Activated CD8-positive, alpha-beta T cell treated with anti-CD3 and anti-CD28 coated beads for 36 hours (primary cell): ENCODE measurements around the gene ZDHHC1. TPM values are rescaled to one million over a fixed set of nuclear protein-coding genes. Genes with fewer than 3 reads are reported as not detected.

Experiments used
- ATAC-seq: fragments of 200-7000 bp; cut with Tn5 transposase; one replicate; pipeline ENCODE4 v1.10.0; 2021; ENCODE audit warnings: mild to moderate bottlenecking, moderate library complexity
- CTCF ChIA-PET: fragments of 350-600 bp; sonication (Branson Sonifier 250); formaldehyde crosslinking; loops from one replicate; lab custom pipeline; 2021; ENCODE audit warnings: antibody characterized with exemption; lab: Charles Lee
- POLR2A ChIA-PET: fragments of 350-600 bp; sonication (Branson Sonifier 250); formaldehyde crosslinking; loops from one replicate; lab custom pipeline; 2021; ENCODE audit warnings: antibody characterized with exemption; lab: Charles Lee
- DNase-seq: peaks from one replicate; pipeline ENCODE4 v3.0.0-alpha.2; 2020
- H3K27ac Mint-ChIP-seq: one replicate; pipeline ENCODE4 v1.8.0; 2021; ENCODE audit warnings: mild to moderate bottlenecking, mixed read lengths
- H3K27me3 Mint-ChIP-seq: one replicate; pipeline ENCODE4 v1.8.0; 2021; ENCODE audit warnings: mixed read lengths
- H3K36me3 Mint-ChIP-seq: one replicate; pipeline ENCODE4 v1.8.0; 2021; ENCODE audit warnings: low read depth, mixed read lengths
- H3K4me1 Mint-ChIP-seq: one replicate; pipeline ENCODE4 v1.8.0; 2021; ENCODE audit warnings: low read depth, mixed read lengths
- H3K4me3 Mint-ChIP-seq: one replicate; pipeline ENCODE4 v1.8.0; 2021; ENCODE audit warnings: mild to moderate bottlenecking, moderate library complexity, mixed read lengths
- H3K9me3 Mint-ChIP-seq: one replicate; pipeline ENCODE4 v1.8.0; 2021; ENCODE audit warnings: mixed read lengths
- CTCF ChIP-seq: fragments of 200-600 bp; IDR thresholded peaks from one replicate; pipeline ENCODE4 v1.8.0; 2022; ENCODE audit warnings: antibody characterized with exemption, mild to moderate bottlenecking
- intact Hi-C: fragments of 100-400 bp; cut with micrococcal nuclease; formaldehyde crosslinking; loops from one replicate; pipeline ENCODE4 v1.10.0; 2022
- total RNA-seq, 2 experiments: library from RNA; stranded (reverse); gene quantifications; one replicate each; pipeline ENCODE4 v1.2.3, GENCODE V29; 2021

ZDHHC1 gene
- total RNA-seq, 2 experiments from 2014 or later, result 0.54 to 0.60 TPM

DNA sequence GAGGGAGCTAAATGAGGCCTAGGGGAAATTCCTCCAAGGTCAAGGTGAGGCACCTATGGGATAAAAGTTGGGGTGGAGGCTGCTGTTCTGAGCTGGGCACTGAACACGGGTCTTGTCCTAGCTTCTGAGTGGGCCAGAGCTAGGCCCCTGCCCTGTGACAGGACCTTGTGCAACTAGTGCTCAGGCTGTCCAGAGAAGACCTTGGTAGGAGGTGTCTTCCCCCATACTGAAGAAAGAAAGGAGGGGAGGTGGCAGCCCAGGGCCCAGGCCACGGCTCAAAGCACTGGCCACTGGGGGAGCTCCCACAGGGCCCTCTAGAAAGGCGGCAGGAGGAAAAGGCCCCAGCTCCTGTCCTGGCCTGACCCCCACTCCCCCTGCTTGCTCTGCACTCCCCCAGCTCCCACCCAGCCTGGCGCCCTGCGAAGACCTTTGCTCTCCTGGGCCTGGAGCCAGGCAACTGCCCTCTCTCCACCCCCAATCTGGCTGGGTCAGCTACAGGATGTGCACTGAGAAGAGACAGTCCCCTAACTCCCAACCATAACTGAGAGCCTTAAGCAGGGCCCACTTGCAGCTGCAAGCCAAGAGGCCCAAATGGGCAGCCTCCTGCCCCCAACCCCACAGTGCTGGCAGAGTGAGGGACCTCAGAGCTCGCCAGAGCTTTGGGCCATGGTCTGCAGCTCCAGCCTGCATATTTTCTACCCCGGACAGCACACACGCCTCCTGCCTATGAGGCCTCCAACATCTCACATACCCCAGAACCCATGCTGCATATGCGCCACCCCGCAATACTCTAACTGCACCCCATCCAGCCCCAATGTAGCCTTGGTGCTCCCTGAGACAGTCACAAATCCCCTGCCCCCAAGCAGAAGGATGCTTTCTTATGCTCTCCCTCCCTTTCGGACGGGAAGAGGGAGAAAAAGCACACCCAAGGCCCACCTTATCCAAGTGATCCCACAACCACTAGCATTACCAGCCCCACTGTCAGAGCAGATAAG, 29.9 kb upstream of the ZDHHC1 start:
- DNase-seq (no peak), ATAC-seq (no peak)
- CTCF ChIA-PET, result interaction anchor here (1.0 to 7.0 kb wide), 13 partner anchors 10 to 492 kb away, joined by 3 to 94 read pairs (median 6); partner anchors contain the start of genes ATP6V0D1 and HSD11B2
- POLR2A ChIA-PET, result interaction anchor here (0.7 kb wide), 1 partner anchor 21 kb away, joined by 3 read pairs; no protein-coding TSS in a partner anchor
- Mint-ChIP-seq H3K9me3 (no peaks in the 10 kb centered on the region), H3K36me3 (no peaks in the 10 kb centered on the region), H3K27me3 (no peaks in the 10 kb centered on the region), H3K4me1 (no peaks in the 10 kb centered on the region), H3K27ac (no peak overlapping the region), H3K4me3 (no peak overlapping the region)
- intact Hi-C loops, result no loop called here
- TF ChIP-seq CTCF, result no peak

DNA sequence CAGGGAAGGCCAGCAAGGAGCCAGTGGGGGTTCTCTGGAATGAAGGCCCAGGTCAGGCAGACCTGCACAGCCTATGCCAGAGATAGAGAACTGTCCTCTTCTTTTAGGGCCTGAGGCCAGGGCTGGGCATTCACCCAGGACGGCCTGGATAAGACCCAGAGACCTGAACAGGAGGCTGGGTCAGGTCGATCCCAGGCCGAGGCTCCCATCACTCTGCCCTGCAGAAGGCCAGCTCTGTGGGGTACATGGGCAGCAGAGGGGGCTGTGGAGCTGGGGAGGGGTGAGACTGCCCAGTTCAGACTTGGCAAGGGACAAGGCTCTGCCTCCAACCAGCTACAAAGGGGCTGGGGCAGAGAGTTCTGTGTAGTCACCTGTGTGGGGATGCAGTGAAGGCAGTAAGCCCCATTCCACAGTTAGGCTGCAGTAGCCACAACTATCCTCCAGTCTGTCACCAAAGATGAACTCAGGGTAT, 29.2 kb upstream of the ZDHHC1 start:
- H3K27me3 Mint-ChIP-seq, result no peaks in the 10 kb centered on the region
- H3K9me3 Mint-ChIP-seq, result no peaks in the 10 kb centered on the region
- POLR2A ChIA-PET, result no interaction called here
- intact Hi-C loops, result no loop called here
- no peak overlapping the region for H3K4me3 Mint-ChIP-seq
- no peak for TF ChIP-seq CTCF
- H3K4me1 Mint-ChIP-seq, result no peaks in the 10 kb centered on the region
- H3K36me3 Mint-ChIP-seq, result no peaks in the 10 kb centered on the region
- H3K27ac Mint-ChIP-seq, result no peak overlapping the region
- no peak for ATAC-seq
- CTCF ChIA-PET, result interaction anchor here (1.0 to 7.0 kb wide), 6 partner anchors 13 to 491 kb away, joined by 3 to 94 read pairs (median 5); partner anchors contain the start of gene ATP6V0D1
- DNase-seq, result no peak

DNA sequence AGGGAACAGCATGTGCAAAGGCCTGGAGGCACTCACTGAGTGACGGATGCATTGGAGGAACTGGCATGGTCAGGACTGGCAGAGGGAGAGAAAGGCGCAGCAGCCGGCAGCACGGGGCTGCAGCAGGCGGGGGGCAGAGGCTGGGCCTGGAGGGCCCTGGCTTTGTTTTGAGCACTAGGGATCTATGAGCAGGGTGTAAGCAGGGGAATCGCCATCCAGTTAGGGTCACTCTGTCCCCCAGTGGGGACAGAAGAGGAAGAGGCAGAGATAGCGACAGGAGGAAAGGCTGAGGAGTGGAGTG, 28.8 kb upstream of the ZDHHC1 start:
- Mint-ChIP-seq H3K27ac (no peak overlapping the region), H3K4me1 (no peaks in the 10 kb centered on the region), H3K9me3 (no peaks in the 10 kb centered on the region), H3K27me3 (no peaks in the 10 kb centered on the region), H3K4me3 (no peak overlapping the region), H3K36me3 (no peaks in the 10 kb centered on the region)
- intact Hi-C loops, result no loop called here
- CTCF ChIA-PET, result interaction anchor here (1.0 to 7.0 kb wide), 4 partner anchors 13 to 45 kb away, joined by 3 to 94 read pairs (median 18); no protein-coding TSS in a partner anchor
- ATAC-seq (no peak), DNase-seq (no peak)
- POLR2A ChIA-PET, result no interaction called here
- TF ChIP-seq CTCF, result no peak

DNA sequence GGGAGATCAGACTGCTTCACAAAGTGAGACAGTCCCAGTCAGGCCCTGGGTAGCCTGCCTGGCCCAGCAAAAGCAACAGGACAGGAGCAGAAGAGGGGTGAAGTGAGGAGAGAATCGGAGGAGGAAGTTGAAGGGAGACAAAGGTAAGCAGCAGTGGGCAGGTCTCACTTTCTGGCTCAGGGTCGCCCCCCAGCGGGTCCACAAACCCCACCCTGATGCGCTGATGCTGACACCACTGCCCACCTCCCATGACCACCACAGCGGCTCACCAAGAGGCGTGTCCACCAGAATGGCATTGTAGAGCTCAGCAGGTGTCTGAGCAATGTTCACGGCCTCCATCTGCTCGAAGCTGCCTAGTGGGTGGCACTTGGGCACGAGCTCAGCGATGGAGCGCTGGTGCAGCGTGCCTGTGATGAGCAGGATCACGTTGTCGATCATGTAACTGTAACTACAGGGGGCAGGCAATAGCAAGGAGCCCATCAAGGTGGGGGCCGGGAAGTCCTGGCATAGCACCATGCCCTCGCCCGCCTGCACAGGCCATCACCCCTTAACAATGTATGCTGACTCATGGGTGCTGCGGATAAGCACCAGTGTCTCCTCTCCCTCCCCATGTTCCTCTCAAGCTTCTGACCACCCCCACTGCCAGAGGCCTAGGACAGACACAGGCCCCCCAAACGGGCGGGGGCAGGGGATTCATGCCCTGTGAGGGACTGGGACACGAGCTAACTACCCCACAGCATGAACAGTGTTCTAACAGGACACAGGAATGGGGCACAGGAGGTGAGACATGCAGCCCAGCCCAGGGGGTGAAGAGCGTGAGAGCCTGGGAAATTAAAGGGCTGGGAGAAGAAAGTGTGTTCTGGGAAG, 28.2 kb upstream of the ZDHHC1 start:
- CTCF ChIA-PET, result interaction anchor here (1.0 to 7.0 kb wide), 5 partner anchors 12 to 45 kb away, joined by 3 to 94 read pairs (median 6); partner anchors contain the start of gene ATP6V0D1
- no peaks in the 10 kb centered on the region for H3K27me3 Mint-ChIP-seq
- no peak for ATAC-seq
- POLR2A ChIA-PET, result interaction anchor here (0.6 kb wide), 1 partner anchor 177 kb away, joined by 3 read pairs; no protein-coding TSS in a partner anchor
- no peak overlapping the region for H3K27ac Mint-ChIP-seq
- TF ChIP-seq CTCF, result no peak
- H3K9me3 Mint-ChIP-seq, result no peaks in the 10 kb centered on the region
- intact Hi-C loops, result no loop called here
- no peak for DNase-seq
- no peaks in the 10 kb centered on the region for H3K4me1 Mint-ChIP-seq
- H3K36me3 Mint-ChIP-seq, result no peaks in the 10 kb centered on the region
- H3K4me3 Mint-ChIP-seq, result no peak overlapping the region
